C4-2B (cell line): Measurements from ENCODE around the gene GFPT1.

Source experiments
- CTCF ChIP-seq: fragments of 450-650 bp; conservative IDR thresholded peaks from 2 replicates; pipeline ENCODE4 v1.5.1; 2017; ENCODE audit warnings: mild to moderate bottlenecking
- ZFX ChIP-seq: fragments of 450-650 bp; IDR thresholded peaks from 2 replicates; pipeline ENCODE4 v1.6.1; 2017

DNA sequence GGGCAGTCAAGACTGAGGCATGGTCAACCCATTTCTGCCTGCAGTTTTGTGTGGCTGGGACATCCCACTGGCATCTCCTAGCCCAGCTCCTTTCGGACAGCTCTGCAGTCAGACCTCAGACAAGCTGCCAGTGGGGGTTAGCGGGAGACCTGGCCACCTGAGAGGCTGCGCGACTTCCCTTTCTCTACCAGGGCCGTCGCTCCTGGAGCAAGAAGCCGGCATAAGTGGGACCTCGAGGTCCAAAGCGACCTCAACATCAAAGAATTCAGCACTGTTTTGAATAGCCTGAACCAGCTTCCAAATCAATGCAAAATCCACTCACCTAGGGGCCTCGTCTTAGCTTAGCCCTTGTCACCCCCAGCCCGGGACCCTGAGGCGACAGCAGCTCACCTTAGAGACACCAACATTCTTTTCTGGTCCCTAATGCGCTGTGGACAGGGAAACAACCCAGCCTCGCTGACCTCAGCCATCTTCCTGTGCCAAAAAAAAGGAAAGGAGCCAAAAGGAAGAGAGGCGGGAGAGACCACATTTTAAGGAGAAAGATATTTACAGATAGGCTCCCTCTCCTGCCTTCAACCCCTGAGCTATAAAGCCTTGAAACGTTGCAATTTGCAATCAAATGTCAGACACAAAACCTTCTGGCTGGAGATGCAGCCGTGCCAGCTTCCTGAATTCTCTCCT is 81.2 kb downstream of the GFPT1 start:
- TF ChIP-seq CTCF (no peak), ZFX (no peak)
